Rectal smooth muscle tissue (tissue), 1 donor: ENCODE measurements around the gene RWDD2A.

Experiments
- H3K27ac ChIP-seq: one replicate; pipeline ENCODE4 v1.7.0; 2013; ENCODE audit warnings: low read depth, low read length, inconsistent platforms
- H3K27me3 ChIP-seq: one replicate; pipeline ENCODE4 v1.7.0; 2013; ENCODE audit warnings: low read length; ENCODE audit not compliant: control insufficient read depth, insufficient read depth
- H3K36me3 ChIP-seq: one replicate; pipeline ENCODE4 v1.7.0; 2013; ENCODE audit warnings: low read length; ENCODE audit not compliant: control insufficient read depth, insufficient read depth
- H3K4me1 ChIP-seq: one replicate; pipeline ENCODE4 v1.7.0; 2013; ENCODE audit warnings: low read length; ENCODE audit not compliant: control insufficient read depth, insufficient read depth
- H3K4me3 ChIP-seq: one replicate; pipeline ENCODE4 v1.7.0; 2013; ENCODE audit warnings: low read length
- H3K9ac ChIP-seq: one replicate; pipeline ENCODE4 v1.7.0; 2013; ENCODE audit warnings: low read length

Gene RWDD2A

DNA sequence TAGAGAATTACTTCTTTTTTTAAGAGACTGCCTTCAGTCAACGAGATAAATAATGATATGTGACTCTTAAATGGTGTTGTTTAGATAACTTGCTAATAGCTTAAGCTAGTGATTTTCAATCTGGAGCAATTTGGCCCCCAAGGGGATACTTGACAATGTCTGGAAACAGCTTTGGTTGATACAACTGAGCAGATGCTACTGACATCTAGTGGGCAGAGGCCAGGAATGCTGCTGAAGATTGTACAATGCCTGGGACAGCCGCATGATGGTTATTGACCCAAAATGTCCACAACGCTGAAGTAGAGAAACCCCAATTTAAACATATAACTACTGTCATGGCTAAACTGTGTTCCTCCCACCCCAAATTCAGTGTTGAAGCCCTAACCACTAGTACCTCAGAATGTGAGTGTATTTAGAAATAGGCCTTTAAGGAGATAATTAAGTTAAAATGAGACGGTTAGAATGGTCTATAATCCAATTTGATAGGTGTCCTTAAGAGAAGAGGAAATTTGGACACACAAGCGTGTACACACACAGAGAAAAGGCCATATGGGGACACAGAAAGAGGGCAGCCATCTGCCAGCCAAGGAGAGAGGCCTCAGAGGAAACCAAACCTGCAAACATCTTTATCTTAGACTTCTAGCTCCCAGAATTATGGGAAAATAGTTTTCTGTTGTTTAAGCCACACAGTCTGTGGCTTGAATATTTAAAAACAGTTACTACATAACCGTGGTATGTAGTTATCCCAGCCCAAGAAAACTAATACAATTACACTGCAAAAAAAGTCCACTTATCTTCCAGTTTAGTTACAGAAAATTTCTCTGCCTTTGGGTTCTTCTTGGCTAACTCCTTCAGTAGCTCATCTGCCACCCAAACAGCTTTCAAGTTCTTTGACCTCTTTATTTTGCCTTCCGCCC is 22.2 kb downstream of the RWDD2A start:
- H3K27ac ChIP-seq = no peak overlapping the region
- H3K9ac ChIP-seq = no peak overlapping the region
- H3K4me3 ChIP-seq = no peak overlapping the region
- no peaks in the 10 kb centered on the region for H3K4me1 ChIP-seq
- H3K36me3 ChIP-seq = no peaks in the 10 kb centered on the region
- H3K27me3 ChIP-seq = no peaks in the 10 kb centered on the region

DNA sequence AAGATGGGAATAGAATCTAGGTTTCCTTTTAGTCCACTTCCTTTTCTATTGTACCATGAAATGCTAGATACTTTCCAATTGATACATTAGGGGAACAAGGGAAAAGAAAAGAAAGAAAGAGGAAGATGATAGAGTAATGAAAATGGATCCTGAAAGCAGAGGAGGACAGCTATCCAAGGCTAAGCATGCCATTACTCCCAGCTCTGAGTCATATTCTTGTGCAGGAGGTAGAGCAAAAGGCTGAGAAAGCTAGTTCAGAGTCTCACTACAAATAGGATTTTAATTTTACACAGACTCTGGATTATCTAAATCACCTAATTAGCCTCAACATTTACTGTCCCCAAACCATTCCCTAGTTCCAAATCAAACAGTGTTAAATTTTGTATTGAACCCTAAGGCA is 23.6 kb downstream of the RWDD2A start:
- Histone ChIP-seq H3K4me1 (no peaks in the 10 kb centered on the region), H3K4me3 (no peak overlapping the region), H3K36me3 (no peaks in the 10 kb centered on the region), H3K27me3 (no peaks in the 10 kb centered on the region), H3K9ac (no peak overlapping the region), H3K27ac (no peak overlapping the region)

DNA sequence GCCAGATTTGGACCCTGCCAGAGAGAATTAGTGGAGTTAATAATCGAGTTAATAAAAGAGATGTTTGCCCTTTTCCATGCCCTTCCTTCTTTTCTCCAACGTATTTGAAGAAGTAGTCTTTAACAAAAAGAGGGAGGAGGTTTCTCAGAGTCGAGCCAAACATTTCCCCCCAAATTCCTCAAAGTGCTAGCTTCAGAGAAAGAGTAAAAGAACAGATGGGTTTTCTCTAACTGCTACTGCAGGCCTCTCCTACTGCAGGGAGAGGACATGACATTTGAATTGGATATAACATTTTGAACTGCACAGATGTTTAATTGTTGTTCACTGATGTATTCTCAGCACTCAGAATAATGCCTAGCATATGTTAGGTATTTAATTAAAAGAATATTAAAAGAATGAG is 25.5 kb downstream of the RWDD2A start:
- no peaks in the 10 kb centered on the region for H3K36me3 ChIP-seq
- H3K27ac ChIP-seq = no peak overlapping the region
- H3K4me3 ChIP-seq = no peak overlapping the region

GRCh38 chr6:83220121-83220520 is 27.0 kb downstream of the RWDD2A start:
- H3K4me3 ChIP-seq = no peak overlapping the region
- no peak overlapping the region for H3K27ac ChIP-seq
- no peak overlapping the region for H3K9ac ChIP-seq
- H3K27me3 ChIP-seq = no peaks in the 10 kb centered on the region
- no peaks in the 10 kb centered on the region for H3K4me1 ChIP-seq
- H3K36me3 ChIP-seq = no peaks in the 10 kb centered on the region

More for the DNA sequence above, 25.5 kb downstream of the RWDD2A start:
- H3K9ac ChIP-seq = no peak overlapping the region
- no peaks in the 10 kb centered on the region for H3K4me1 ChIP-seq
- H3K27me3 ChIP-seq = no peaks in the 10 kb centered on the region

- H3K27me3 ChIP-seq = no peaks in the 10 kb centered on the region
- no peak overlapping the region for H3K4me3 ChIP-seq
- H3K27ac ChIP-seq = no peak overlapping the region
- no peaks in the 10 kb centered on the region for H3K36me3 ChIP-seq
- H3K4me1 ChIP-seq = no peaks in the 10 kb centered on the region
- no peak overlapping the region for H3K9ac ChIP-seq
These were observed 28.1 kb downstream of the RWDD2A start for GRCh38 chr6:83221276-83221675.

- H3K9ac ChIP-seq = no peak overlapping the region
- no peak overlapping the region for H3K27ac ChIP-seq
- H3K27me3 ChIP-seq = no peaks in the 10 kb centered on the region
- H3K4me1 ChIP-seq = no peaks in the 10 kb centered on the region
- H3K4me3 ChIP-seq = no peak overlapping the region
- H3K36me3 ChIP-seq = no peaks in the 10 kb centered on the region
These were observed 28.8 kb downstream of the RWDD2A start for GRCh38 chr6:83221889-83222479.

GRCh38 chr6:83226517-83226916 is 33.4 kb downstream of the RWDD2A start:
- H3K9ac ChIP-seq = no peak overlapping the region
- no peak overlapping the region for H3K27ac ChIP-seq
- H3K36me3 ChIP-seq = no peaks in the 10 kb centered on the region

DNA sequence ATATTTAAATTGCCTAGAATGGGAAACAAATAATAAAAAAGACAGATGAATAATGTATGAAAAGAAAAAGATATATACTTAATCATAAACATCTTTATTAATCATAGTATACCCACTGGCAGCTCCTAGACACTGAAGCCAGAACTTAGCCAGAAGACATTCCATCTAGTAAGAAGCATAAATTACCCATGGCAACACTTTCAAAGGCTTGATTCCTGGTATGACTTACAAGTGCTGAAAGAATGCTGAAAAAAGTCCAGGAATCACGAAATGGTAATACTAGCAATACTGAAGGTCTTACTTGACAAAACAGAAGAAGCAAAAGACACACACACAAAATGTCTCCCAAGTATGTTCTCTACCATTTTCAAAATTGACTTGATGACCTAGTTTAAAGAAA is 38.0 kb downstream of the RWDD2A start:
- H3K4me3 ChIP-seq = no peak overlapping the region
- H3K27me3 ChIP-seq = no peaks in the 10 kb centered on the region
- H3K4me1 ChIP-seq = no peaks in the 10 kb centered on the region
- no peak overlapping the region for H3K27ac ChIP-seq
- H3K9ac ChIP-seq = no peak overlapping the region
- no peaks in the 10 kb centered on the region for H3K36me3 ChIP-seq

More at GRCh38 chr6:83226517-83226916, 33.4 kb downstream of the RWDD2A start:
- Histone ChIP-seq H3K4me1 (no peaks in the 10 kb centered on the region), H3K4me3 (no peak overlapping the region), H3K27me3 (no peaks in the 10 kb centered on the region)

GRCh38 chr6:83247471-83247870 is 54.3 kb downstream of the RWDD2A start:
- H3K4me1 ChIP-seq = no peaks in the 10 kb centered on the region
- H3K36me3 ChIP-seq = no peaks in the 10 kb centered on the region
- no peak overlapping the region for H3K4me3 ChIP-seq
- H3K27ac ChIP-seq = no peak overlapping the region
- no peak overlapping the region for H3K9ac ChIP-seq
- H3K27me3 ChIP-seq = no peaks in the 10 kb centered on the region
